ENCODE results near the gene ZNF587B. TPM values are rescaled to one million over a fixed set of nuclear protein-coding genes. Genes with fewer than 3 reads are reported as not detected.
A peak's percentile ranks its signal among the peaks of the same experiment; 100 is the strongest.
"Not testable (repeated sequence)": the region's sequence is repeated elsewhere in the genome, so short reads cannot be mapped to it uniquely, and the experiment has no call there.

Gene ZNF587B
- total and polyA plus RNA-seq, 10 donors: 3.4 to 31.8 (median 21.4) TPM

GRCh38 chr19:57789288-57789687 is 40.8 kb upstream of the ZNF587B start:
- 95 to 100% (median 98%) methylated on average over 4 of the region's 4 CpGs for WGBS, 5 donors
- H3K4me1 ChIP-seq: no peaks in the 10 kb centered on the region
- H3K4me3 ChIP-seq: no peak overlapping the region
- TF ChIP-seq POLR2AphosphoS5 (IDR thresholded peaks at IDR 0.05) (no peak), POLR2A (IDR thresholded peaks at IDR 0.05) (no peak)
- no peak overlapping the region for H3K27ac ChIP-seq
- intact Hi-C loops (cut with DNase I; ENCODE audit: low total_unique reads): no loop called here
- H3K36me3 ChIP-seq: peaks cover 0 to 89% (median 53%) of the 10 kb centered on the region in 6 donors
- no peak for DNase-seq
- H3K27me3 ChIP-seq (replicated peaks in 1 of 7): no peaks in the 10 kb centered on the region
- H3K9me3 ChIP-seq: peaks cover 0 to 78% (median 68%) of the 10 kb centered on the region in 8 donors

DNA sequence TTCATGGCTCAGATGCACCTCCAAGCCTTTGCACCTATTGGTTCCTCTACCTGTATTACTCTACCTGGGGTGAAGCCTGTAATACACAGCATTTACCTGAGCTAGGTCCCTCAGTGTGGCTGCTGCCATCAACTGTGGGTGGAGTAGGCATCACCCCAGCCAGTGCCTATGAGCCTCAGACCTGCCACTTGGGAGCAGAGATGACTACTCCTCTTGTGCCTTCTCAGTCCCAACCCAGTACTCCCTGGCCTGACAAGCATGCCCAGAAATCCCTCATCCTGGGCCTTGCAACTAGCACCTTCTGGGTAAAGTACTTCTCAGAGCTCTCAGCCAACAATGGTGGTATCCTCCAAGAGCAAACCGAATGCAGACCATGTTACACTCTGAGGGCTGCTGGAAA is 33.5 kb upstream of the ZNF587B start:
- H3K4me3 ChIP-seq; DNase-seq; H3K27me3 ChIP-seq (replicated peaks in 1 of 7); H3K27ac ChIP-seq; intact Hi-C loops (cut with DNase I; ENCODE audit: low total_unique reads): not testable (repeated sequence)
- Histone ChIP-seq H3K4me1 (peaks cover 0 to 38% (median 19%) of the 10 kb centered on the region in 6 donors), H3K9me3 (peaks cover 0 to 12% (median 3%) of the 10 kb centered on the region in 8 donors), H3K36me3 (peaks cover 0 to 72% (median 30%) of the 10 kb centered on the region in 6 donors)
- WGBS, 5 donors: 88 to 100% (median 95%) methylated on average over 1 of the region's 1 CpG

DNA sequence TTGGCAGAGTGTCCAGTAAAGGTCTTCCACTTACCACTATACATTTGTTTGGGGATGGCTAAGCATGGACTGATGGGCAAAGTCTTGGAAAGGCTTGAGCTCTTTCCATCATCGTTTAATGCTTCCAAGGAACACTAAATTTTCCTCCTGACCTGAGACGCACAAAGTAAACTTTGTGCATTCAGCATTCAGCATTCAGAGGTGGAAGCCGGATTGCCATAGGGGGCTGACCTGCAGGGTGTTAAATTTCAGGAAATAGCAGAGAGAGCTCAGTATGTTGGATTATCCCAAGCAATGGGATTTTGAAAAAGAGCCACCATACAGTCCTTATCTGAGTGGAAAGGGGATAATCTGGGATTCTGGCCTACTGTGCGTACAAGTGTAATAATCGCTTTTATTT is 29.4 kb upstream of the ZNF587B start:
- 81 to 94% (median 93%) methylated on average over 5 of the region's 5 CpGs for WGBS, 5 donors
- intact Hi-C loops (cut with DNase I; ENCODE audit: low total_unique reads): no loop called here
- H3K4me3 ChIP-seq: no peak overlapping the region
- H3K36me3 ChIP-seq: peaks cover 0 to 34% (median 6%) of the 10 kb centered on the region in 6 donors
- no peak for TF ChIP-seq POLR2AphosphoS5 (IDR thresholded peaks at IDR 0.05)
- no peak for TF ChIP-seq POLR2A (IDR thresholded peaks at IDR 0.05)
- TF ChIP-seq, protein P1, sequence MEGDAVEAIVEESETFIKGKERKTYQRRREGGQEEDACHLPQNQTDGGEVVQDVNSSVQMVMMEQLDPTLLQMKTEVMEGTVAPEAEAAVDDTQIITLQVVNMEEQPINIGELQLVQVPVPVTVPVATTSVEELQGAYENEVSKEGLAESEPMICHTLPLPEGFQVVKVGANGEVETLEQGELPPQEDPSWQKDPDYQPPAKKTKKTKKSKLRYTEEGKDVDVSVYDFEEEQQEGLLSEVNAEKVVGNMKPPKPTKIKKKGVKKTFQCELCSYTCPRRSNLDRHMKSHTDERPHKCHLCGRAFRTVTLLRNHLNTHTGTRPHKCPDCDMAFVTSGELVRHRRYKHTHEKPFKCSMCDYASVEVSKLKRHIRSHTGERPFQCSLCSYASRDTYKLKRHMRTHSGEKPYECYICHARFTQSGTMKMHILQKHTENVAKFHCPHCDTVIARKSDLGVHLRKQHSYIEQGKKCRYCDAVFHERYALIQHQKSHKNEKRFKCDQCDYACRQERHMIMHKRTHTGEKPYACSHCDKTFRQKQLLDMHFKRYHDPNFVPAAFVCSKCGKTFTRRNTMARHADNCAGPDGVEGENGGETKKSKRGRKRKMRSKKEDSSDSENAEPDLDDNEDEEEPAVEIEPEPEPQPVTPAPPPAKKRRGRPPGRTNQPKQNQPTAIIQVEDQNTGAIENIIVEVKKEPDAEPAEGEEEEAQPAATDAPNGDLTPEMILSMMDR (IDR thresholded peaks at IDR 0.05 in 8 of 11, conservative IDR thresholded peaks at IDR 0.05 in 3 of 11): no peak
- no peak for DNase-seq
- H3K27ac ChIP-seq: peak overlapping the region in 4 of 8 donors; percentile 88 to 89 (median 89)
- peaks cover 16 to 78% (median 49%) of the 10 kb centered on the region in 6 donors for H3K4me1 ChIP-seq
- H3K27me3 ChIP-seq (replicated peaks in 1 of 7): no peaks in the 10 kb centered on the region
- no peaks in the 10 kb centered on the region for H3K9me3 ChIP-seq

DNA sequence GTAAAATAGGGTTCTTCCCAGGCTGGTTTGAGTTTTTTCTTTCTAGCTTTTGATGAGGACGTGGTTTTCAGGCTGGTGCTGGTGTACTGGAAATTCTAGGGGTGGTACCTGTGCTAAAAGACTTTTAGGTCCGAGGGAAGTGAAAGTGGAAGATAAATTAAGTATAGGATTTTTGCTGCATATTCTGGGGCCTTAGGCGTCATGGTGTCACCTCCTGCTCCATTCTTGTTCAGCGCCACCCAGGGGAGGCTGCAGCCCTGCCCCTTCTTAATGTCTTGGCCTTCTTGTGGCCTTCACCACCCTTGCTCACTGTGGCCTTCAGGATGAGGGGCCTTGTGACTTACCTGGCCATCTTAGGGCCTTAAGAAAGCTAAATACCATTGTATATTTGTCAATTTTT is 27.8 kb upstream of the ZNF587B start:
- TF ChIP-seq, protein P1 (IDR thresholded peaks at IDR 0.05 in 8 of 11, conservative IDR thresholded peaks at IDR 0.05 in 3 of 11): peak in 1 of 11 experiments; percentile 7
- TF ChIP-seq POLR2A (IDR thresholded peaks at IDR 0.05) (no peak), POLR2AphosphoS5 (IDR thresholded peaks at IDR 0.05) (peak in 1 of 3 donors; percentile 20)
- intact Hi-C loops (cut with DNase I; ENCODE audit: low total_unique reads): no loop called here
- no peak for DNase-seq
- H3K4me1 ChIP-seq: peaks cover 16 to 82% (median 49%) of the 10 kb centered on the region in 6 donors
- H3K4me3 ChIP-seq: no peak overlapping the region
- 46 to 77% (median 60%) methylated on average over 4 of the region's 4 CpGs for WGBS, 5 donors
- H3K9me3 ChIP-seq: no peaks in the 10 kb centered on the region
- peak overlapping the region in 6 of 8 donors; percentile 2 to 89 (median 34) for H3K27ac ChIP-seq
- H3K36me3 ChIP-seq: peaks cover 0 to 35% (median 4%) of the 10 kb centered on the region in 6 donors
- no peaks in the 10 kb centered on the region for H3K27me3 ChIP-seq (replicated peaks in 1 of 7)

DNA sequence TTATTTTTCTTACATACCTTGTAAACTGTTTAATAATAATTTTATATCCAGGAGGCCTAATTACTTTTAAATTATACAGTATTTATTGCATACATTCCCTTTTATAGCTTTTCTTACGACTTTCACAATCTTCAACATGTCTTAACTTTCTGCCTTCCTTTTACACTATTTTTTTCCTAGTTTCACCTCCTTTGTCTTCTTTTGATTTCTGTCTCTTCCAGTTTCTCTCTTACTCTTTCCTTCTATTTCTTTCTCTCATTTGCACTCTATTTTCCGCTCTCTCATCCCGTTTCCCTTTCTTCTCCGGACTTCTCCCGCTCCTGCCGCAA is 26.9 kb upstream of the ZNF587B start:
- H3K27me3 ChIP-seq (replicated peaks in 1 of 7): no peaks in the 10 kb centered on the region
- TF ChIP-seq, protein P1 (IDR thresholded peaks at IDR 0.05 in 8 of 11, conservative IDR thresholded peaks at IDR 0.05 in 3 of 11): no peak
- peak in 1 of 3 donors; percentile 33 for TF ChIP-seq POLR2AphosphoS5 (IDR thresholded peaks at IDR 0.05)
- intact Hi-C loops (cut with DNase I; ENCODE audit: low total_unique reads): no loop called here
- no peaks in the 10 kb centered on the region for H3K9me3 ChIP-seq
- H3K27ac ChIP-seq: peak overlapping the region; percentile 28 to 89 (median 77)
- H3K4me1 ChIP-seq: peaks cover 16 to 79% (median 49%) of the 10 kb centered on the region in 6 donors
- peaks cover 0 to 39% (median 9%) of the 10 kb centered on the region in 6 donors for H3K36me3 ChIP-seq
- no peak for DNase-seq
- H3K4me3 ChIP-seq: peak overlapping the region; percentile 21 to 60 (median 42)
- WGBS, 5 donors: 8 to 29% (median 17%) methylated on average over 6 of the region's 6 CpGs
